Cardiac fibroblast (primary cell): ENCODE results near the gene WDR6.

ENCODE experiments used
- DNase-seq, 2 donors: peaks; one replicate each; pipeline versions ENCODE4 v3.0.0 to v3.0.0-alpha.2; 2010; ENCODE audit warnings: low read depth in 2 of 2
- H3K4me3 ChIP-seq, 2 donors: replicated peaks in 1 of 2; 1 replicate in 1 of 2; 2 replicates in 1 of 2; pipeline ENCODE4 v1.5.1; 2011; ENCODE audit warnings: low read depth in 2 of 2, low read length in 2 of 2, mild to moderate bottlenecking in 2 of 2, moderate library complexity in 1 of 2
- TF ChIP-seq, protein P1 (sequence below): IDR thresholded peaks from one replicate; pipeline ENCODE4 v1.5.1; 2011; ENCODE audit warnings: low read depth, mild to moderate bottlenecking, low read length, inconsistent platforms

WDR6 gene

DNA sequence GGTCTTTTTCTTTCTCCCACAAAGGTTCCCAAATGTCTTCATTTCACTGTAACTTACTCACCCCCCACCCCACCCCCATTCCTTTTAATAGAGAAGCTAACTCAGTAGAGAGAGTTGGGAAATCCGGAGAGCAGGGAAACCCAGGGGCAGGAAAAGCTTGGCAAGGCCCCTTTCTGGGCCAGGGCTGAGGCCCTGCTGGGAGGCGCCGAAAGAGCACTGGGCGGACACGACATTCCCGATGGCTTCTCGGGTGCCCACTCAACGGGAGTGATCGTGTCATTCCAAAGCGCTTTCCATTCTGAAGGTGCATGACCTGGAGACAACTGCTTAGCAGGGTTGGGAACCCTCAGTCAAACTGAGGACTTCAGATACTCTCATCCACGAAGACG is 12.7 kb downstream of the WDR6 start:
- DNase-seq = peak; percentile 29 to 44
- TF ChIP-seq, protein P1, sequence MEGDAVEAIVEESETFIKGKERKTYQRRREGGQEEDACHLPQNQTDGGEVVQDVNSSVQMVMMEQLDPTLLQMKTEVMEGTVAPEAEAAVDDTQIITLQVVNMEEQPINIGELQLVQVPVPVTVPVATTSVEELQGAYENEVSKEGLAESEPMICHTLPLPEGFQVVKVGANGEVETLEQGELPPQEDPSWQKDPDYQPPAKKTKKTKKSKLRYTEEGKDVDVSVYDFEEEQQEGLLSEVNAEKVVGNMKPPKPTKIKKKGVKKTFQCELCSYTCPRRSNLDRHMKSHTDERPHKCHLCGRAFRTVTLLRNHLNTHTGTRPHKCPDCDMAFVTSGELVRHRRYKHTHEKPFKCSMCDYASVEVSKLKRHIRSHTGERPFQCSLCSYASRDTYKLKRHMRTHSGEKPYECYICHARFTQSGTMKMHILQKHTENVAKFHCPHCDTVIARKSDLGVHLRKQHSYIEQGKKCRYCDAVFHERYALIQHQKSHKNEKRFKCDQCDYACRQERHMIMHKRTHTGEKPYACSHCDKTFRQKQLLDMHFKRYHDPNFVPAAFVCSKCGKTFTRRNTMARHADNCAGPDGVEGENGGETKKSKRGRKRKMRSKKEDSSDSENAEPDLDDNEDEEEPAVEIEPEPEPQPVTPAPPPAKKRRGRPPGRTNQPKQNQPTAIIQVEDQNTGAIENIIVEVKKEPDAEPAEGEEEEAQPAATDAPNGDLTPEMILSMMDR = no peak
- peak overlapping the region; percentile 89 for H3K4me3 ChIP-seq

DNA sequence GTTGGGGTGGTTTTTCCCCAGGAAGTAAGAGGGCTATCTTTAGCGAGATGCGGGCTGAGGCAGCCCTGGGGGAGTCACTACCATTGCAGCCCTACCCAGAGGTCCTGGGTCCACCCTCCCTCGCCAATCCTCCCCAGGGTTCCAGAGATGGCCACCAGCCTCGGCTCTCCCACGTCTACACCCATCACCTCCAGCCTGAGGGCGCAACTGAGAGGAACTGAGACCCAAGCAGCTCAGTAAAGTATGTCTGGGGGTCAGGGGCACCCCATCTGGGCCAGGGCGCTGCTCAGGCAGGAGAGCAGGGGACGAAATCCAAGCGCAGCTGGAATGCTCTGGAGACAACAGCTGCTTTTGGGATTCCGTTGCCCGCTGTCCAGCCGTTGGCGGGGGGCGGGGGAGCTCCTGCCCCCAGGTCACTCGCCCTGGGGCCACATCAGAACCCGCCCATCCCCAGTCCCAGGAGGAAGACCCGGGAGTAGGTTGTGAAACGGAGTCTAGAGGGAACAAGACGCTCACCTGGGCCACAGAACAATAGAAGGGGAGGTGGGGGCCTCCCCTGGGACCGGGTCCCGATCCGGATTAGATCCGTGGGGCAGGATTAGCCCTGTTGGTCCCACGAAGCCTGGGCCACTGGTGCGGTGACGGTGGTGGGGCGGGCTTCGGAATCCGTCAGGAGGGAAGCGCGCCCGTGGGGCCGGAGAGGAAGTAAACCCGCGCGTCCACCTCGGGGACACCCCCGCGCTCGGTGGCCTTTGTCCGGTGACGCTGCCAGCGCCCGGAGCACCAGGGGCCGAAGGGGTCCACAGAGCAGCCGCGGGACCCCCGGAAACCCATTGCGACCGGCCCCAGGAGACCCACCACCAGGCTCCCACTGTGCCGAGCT is 13.4 kb downstream of the WDR6 start:
- DNase-seq = no peak
- H3K4me3 ChIP-seq = peak overlapping the region; percentile 89
- TF ChIP-seq, protein P1 = no peak

- TF ChIP-seq, protein P1 = no peak
- DNase-seq = peak; percentile 98
- H3K4me3 ChIP-seq = peak overlapping the region; percentile 89
These were observed 14.1 kb downstream of the WDR6 start for GRCh38 chr3:49021213-49021812.

GRCh38 chr3:49021813-49022687 is 14.9 kb downstream of the WDR6 start, which contains the start of gene NDUFAF3:
Gene NDUFAF3, plus strand, starts transcription at chr3:49022121. Its CDS starts 24 bp downstream, at chr3:49022145.
- TF ChIP-seq, protein P1 = peak; percentile 78
- peak; percentile 95 to 96 for DNase-seq
- peak within 1 kb of the TSS; percentile 89 for H3K4me3 ChIP-seq

GRCh38 chr3:49022688-49023171 is 15.5 kb downstream of the WDR6 start:
- TF ChIP-seq, protein P1 = no peak
- no peak for DNase-seq
- peak overlapping the region; percentile 89 for H3K4me3 ChIP-seq

GRCh38 chr3:49023775-49024174 is 16.6 kb downstream of the WDR6 start:
- H3K4me3 ChIP-seq = no peak overlapping the region
- TF ChIP-seq, protein P1 = no peak
- DNase-seq = no peak
